Gastrocnemius medialis (tissue), 4 donors: Measurements from ENCODE around the gene CFAP210.

ENCODE experiments used
- CTCF ChIP-seq, 5 experiments: fragments of 450-650 bp in 3 of 5; fragments of 200-600 bp in 2 of 5; sonication (generic) in 2 of 5; IDR thresholded peaks in 4 of 5; conservative IDR thresholded peaks in 1 of 5; 1 replicate in 4 of 5; 2 replicates in 1 of 5; pipeline ENCODE4 v1.5.1; 2016 to 2019; ENCODE audit warnings: antibody characterized with exemption in 5 of 5, mild to moderate bottlenecking in 3 of 5, moderate library complexity in 3 of 5
- POLR2A ChIP-seq, 2 donors: fragments of 450-650 bp; IDR thresholded peaks; one replicate each; pipeline ENCODE4 v1.6.1; 2017; ENCODE audit warnings: antibody characterized with exemption in 2 of 2, mild to moderate bottlenecking in 2 of 2, moderate library complexity in 2 of 2

- TF ChIP-seq POLR2A (IDR thresholded peaks at IDR 0.05) (no peak), CTCF (IDR thresholded peaks at IDR 0.05 in 4 of 5, conservative IDR thresholded peaks at IDR 0.05 in 1 of 5) (no peak)
Observed at GRCh38 chr2:169714699-169715098, 20.5 kb upstream of the CFAP210 start.
